EH (cell line): ENCODE measurements around the gene CPEB1.

Experiments used
- DNase-seq: peaks from one replicate; pipeline ENCODE4 v3.0.0-alpha.2; 2015; ENCODE audit warnings: low read depth

CPEB1 gene

DNA sequence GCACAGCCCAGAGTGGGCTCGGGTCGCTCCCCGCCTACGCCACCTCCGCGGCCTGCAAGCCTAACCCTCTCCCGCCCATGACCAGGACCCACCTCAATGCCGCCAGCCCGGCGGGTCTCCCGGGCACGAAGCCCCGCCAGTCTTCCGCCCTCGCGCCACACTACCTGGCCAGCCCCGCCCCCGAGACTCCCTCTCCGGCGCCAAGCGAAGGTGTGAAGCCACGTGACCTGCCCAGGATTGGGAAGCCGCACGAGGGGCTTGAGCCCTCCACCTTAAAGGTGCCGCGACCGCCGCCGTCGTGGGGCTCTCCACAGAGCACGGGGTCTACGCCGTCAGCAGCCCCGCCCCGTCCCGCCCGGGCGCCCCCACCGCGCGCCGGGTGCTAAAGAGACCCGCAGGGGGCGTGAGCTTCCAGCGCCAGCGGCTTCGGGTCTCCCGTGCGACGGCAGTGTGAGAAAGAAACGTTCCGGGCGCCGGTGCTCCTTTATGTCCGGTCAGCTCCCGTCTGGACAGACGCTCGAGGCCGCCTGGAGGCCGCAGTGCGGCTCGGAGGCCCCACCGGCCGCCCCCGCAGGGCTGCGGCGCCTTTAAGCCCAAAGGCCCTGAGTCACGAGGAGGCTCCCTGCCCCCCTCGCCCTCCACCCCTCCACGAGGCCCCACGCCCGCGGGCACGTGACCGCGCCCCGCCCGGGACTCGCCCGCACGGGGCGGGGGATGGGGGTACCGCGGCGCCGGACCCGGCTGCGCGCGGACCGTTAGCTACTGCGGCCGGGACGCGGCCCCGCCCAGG lies at the start of gene CPEB1:
Gene CPEB1, minus strand, starts transcription at position 319 of the 790 bp plus-strand sequence. CDS start 18,904 bp downstream, outside the sequence.
- DNase-seq = peak; percentile 38

DNA sequence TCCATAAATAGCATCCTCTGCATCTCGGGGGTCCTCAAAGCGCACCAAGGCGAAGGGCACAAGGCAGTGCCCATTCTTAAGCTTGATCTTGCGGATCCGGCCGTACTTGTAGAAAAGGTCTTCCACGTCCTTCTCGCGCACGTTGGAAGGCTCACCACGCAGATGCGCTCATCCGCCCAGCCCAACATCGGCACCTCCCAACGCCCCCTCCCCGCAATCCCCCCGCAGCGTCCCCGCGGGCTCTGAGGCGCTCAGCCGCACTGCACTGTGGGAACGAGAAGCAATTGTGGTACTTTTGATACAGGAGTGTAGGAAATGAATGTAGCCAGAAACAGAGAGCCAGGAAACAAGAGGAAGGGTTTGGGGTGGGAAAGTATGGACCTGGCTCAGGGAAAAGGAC lies 45.0 kb upstream of the CPEB1 start:
- DNase-seq = no peak

DNA sequence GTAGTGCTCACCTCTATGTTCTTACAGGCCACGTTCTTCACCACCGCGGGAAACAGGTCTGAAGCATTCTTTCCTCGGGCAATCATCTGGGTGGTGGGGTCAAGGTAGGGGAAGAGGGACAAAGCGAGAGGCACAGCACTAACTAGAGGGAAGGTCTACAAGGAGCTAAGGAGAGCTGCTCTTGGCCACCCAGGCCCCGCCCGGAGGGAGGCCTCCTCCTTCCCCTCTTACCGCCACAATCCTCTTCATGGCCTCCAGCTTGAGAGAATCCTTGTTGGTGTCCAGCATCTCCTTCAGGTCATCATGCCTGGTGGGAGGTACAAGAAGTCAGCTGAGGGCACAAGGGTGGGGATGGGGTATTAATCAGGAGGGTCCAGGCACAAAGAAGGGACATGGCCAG lies 42.0 kb upstream of the CPEB1 start:
- DNase-seq = no peak

DNA sequence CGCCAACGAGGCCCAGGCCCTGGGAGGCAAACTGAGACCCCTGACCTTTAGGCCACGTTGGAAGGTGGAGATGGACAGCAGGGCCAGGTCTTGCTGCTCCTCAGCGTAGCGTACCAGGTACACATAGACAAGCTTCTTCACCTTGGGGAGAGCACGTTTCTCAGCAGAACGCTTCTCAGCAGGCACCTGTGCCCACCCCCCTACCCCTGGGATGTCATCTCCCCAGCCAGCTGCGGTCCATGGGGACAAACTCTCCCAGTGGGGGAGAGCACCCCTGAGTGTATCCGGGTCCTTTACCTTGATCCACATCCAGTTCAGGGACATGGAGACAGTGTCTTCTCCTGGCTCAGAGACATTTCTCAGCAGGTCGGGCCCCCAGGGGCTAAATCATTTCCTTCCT lies 41.5 kb upstream of the CPEB1 start:
- DNase-seq = no peak

DNA sequence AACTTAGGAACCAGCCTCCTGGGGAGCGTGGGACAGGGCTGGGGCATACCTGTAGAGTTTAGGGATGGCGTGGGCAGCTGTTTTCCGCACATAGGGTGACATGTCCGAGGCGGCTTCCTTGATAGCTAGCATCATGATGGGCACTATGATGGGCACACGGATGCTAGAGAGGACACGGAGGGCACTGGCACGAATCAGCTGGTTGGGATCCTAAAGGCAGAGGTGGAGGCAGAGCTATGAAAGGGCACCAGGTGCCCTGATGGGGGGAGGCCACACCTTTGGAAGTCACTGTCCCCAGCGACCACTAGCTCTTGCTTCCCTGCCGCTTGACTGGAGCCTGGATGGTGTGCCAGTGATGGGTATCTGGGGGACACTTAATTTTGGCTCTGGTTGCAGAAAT lies 34.2 kb upstream of the CPEB1 start:
- DNase-seq = no peak

DNA sequence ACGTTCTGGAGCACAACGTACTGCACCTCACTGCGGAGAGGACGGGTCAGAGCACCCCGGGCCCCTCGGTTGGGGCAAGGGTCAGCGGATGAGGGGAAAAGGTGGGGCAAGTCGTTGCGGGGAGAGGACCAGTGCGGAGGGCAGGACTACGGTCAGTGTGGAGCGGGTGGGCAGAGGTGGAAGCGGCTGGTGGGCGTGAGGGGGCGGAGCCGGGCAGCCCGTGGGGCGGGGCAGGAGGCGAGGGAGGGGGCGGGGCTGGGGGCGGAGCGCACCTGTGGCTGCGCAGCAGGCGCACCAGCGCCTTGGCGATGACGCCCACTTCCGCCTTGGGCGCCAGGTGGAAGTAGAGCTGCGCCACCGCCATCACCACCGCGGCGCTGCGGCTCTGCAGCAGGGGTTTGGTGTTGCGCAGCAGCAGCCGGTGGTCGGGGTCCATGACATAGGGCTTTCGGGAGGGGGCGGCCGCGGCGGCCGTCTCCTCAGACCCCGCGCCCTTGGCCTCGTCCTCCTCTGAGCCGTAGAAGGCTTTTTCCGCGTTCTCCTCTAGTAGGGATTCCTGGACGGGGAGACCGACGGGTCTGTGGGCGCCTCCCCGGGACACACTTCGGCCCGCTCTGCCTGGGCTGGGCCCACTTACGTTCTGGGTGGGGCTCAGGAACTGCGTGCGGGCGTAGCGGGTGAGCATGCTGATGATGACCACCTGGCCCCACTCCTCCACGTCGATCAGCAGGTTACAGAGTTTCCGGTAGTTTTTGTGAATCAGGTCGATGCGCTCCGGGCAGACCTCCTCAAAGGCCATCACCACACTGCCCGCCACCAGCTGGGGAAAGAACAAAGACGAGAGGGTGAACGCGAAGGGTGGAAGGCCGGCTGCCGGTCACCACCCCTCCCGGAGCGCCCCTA lies 33.3 kb upstream of the CPEB1 start:
- DNase-seq = no peak

DNA sequence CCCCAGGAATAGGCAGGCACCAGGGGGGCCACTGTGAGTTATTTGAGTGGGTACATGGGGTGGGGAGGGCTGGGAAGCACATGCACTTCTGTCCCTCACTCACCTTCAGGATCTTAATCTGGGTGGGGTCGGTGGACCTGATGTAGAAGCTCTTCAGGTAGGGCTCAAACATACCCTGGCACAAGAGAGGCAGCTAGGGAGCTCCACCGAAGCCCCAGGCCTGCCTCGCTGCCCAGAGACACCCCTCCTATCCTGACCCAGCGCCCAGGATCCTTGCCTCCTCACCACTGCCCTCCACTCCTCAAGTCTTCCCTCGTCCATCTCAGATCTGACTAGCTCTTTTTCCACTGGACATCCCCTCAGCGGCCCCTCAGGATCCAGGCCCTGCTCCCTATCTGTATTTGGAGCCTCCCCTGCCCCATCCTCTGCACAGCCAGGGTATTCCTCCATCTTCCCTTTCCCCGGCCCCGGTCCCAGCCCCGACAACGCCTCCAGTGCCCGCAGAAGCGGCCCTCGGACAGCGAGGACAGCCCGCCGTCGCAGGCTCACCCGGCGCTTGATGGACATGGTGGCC lies 32.5 kb upstream of the CPEB1 start:
- no peak for DNase-seq

DNA sequence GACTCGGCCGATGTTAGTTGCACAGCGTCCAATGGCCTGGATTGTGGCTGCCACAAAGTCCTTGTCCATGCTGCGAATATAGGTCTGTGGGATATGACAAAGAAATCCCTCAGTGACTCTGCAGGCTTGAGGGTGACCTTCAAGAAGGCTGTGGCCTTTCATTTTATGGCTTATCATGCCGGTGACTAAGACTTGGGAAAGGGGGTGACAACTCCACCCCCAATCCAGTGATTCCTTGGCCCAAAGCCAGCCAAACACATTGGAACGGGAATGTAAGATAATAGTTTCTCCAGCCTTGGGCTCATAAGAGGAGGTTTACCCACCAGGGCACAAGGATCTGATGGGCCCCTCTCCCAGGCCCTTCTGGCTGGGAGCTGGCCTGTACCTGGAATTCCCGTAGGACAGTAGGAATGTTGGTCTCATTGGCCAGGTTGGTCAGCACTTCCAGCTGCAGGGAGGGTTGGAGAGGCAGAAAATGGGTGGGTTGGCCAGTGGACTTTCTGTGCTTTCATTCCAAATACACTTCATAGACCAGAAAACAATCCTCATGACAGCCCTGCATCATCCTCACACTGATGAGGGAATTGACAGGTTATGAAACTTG lies 30.7 kb upstream of the CPEB1 start:
- DNase-seq = no peak

DNA sequence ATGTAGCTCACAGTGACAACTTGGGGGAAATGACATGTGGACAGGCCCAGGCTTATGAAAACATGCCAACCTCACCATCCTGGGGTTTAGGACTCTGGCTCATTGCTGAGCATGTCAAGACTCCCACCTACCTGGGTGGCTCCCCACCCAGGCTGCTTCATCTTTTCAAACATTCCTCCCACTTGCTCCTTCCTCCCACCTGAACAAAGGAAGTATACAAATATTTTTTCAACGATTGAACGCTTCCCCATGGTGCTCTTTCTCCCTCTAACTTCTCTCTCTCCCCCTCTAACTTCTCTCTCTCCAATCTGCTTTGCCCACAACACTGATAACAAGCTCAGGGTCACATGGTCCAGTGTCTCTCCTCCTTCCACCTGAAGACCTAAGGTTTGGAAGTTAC lies 27.7 kb upstream of the CPEB1 start:
- no peak for DNase-seq

DNA sequence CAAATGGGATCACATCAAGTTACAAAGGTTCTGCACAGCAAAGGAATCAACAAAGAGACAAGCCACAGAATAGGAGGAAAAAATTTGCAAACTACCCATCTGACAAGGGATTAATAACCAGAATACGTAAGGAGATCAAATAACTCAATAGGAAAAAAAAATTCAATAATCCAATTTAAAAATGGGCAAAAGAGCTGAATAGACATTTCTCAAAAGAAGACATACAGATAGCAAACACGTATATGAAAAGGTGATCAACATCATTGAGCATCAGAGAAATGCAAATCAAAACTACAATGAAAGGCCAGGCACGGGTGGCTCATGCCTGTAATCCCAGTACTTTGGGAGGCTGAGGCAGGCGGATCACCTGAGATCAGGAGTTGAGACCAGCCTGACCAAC lies 23.5 kb upstream of the CPEB1 start:
- no peak for DNase-seq

DNA sequence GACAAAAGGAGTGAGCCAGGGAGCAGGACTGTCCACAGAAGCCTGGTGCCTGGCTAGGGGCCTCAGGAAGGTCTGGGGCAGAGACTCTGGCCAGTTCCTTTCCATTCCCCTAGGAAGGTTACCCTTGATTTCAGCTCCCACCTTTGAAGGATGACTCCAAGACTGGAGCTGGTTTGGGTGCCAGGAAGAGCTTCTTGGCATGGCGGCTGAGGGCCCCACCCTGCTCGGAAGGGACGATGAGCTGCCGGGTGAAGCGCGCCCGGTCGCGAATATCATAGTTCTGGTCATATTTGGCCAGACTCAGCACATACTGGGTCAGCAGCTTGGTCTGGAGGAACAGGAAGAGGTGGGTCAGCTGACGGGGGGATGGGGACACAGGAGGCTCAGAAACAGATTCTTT lies 19.4 kb upstream of the CPEB1 start:
- no peak for DNase-seq

DNA sequence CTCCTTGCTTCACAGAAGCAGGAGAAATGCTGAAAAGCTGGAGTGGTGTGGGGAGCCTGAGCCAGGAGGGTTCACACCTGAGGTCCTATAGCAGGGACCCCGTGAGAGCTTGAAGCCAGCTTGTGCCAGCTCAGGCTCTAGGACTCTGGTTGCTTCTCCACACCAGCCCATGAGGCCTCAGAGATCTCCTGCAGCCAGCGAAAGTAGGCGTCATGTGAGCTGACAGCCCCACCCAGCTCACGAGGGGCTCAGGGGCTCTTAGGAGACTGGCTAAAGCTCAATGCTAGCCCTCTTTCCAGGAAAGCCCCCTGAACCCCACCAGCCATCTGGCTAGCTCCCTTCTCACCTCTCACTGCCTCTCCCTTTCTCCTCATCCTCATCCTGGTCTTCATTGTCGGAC lies 16.9 kb upstream of the CPEB1 start:
- no peak for DNase-seq

DNA sequence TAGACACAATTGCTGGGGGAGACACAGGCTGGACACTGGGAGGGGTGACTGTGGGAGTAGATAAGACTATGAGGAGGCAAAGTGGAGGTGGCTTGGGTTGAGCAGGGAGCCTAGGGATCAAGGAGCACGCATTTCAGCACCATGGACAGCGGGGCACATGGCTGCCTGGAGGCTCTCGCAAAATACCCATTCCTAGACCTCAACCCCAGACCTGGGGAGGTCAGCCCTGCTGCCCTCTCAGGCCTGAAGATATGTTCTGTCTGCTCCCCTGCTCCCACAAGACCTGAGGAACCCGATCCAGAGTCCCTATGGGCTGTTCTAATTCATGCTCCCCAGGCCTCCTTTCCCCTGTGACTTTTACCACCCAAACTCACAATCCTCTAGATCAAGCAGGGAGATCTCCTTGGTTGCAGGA lies 16.0 kb upstream of the CPEB1 start:
- DNase-seq = peak; percentile 63

DNA sequence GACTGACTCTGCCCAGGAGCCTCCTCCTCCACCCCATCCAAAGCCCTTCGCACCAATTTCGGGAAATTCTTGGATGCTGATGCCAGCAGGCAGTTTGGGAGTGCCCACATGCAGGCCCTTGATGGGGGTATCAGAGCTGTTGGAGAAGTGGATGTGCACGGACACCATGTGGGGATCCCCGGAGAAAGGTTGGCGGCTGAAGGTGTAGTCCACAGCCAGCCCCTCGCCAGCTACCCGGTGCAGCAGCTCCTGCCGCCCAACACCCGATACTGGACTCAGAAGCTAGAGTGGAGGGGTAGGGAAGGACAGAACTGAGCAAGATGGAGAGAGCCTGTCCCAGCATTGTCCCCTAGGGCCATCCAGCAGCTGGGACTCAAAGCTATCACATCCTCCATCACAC lies 15.5 kb upstream of the CPEB1 start:
- no peak for DNase-seq

DNA sequence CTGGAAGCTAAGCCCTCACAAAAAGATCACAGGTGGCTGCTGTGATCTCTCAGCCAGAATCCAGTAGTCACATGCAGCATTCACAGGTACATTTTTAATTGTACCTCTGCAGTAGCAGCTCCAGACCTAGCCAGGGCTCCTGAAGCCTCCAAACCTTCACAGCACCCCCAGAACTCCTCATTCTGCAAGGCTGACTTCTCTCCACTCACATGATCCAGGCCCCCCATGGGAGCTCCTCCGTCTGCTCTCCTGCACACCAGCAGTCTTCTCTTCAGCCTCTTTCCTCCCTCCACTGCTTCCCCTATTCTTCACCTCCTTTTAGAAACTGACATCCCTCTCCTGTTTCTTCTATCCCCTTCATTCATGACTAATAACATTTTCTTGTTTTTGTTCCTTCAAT lies 13.2 kb upstream of the CPEB1 start:
- DNase-seq = no peak

DNA sequence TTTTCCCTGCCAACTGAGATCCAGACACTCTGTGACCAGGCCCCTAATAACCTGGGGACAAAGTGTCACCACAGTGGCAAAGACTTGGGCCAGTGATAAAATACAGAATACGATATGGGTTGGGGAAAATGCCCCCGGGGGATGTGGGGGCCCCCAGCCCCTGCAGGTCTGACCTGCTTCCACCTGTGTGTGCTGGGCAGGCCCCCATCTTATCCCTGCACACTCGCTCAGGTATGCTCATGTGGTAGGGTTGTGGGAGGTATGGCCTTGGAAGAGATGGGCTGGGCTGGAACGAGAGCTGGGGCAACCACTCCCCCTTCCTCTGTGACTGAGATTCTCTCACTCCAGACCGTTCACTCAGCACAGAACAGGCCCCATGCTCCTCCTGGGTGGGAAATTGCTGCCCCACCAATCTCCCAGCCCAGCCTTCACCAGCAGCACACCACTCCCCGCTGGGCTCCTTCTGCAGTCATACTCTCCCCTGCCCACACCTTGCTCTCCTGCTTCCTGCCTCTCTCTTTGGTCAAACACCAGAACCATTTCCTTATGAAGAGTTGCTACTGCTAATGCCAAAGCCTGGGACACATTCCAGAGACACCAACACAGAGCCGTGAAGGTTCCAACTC lies 9.6 kb upstream of the CPEB1 start:
- no peak for DNase-seq

DNA sequence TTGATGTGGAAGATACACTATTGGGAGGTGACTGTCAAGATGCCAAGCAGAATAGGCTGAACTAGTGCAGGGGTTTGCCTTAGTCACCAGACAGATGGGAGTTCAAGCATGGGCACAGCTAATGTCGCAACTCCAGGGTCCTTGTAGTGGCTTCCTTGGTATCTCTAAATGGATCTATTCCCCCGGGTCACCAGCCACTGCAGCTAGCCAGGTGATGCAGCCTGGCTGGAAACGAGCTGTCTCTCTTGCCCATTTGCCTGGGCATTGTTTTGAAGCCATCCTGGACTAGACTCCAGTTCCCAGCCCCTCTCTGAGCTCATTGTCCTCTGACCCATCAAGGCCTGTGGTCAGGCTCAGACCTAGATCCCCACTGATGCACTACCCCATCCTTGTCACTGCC lies 8.4 kb upstream of the CPEB1 start:
- DNase-seq = no peak

DNA sequence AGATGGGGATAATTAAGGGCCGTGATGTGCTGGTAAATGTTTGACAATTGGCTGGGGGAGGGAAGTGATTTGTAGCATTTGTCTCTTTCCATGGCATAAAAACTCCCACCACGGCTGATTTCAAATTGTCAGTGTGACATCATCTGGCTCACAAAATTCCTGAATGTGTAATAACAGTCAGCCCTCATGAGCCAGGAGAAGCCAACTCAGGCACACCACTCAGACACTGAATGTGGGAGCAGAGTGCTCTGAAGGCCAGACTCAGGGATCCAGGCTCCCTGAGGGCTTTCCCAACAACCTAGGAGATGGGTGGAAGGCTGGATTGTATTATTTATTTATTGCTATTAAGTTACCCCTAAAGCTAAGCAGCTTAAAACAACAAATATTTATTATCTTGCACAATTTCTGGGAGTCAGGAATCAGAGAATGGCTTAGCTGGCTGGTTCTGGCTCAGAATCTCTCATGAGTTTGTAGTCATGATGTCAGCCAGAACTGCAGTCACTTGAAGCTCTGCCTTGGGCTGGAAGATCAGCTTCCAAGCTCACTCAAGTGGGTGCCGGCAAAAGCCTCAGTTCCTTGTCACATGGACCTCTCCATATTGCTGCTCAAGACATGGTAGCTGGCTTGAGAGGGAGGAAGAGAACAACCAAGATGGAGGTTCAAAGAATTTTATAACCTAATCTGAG lies 6.5 kb upstream of the CPEB1 start:
- DNase-seq = no peak

DNA sequence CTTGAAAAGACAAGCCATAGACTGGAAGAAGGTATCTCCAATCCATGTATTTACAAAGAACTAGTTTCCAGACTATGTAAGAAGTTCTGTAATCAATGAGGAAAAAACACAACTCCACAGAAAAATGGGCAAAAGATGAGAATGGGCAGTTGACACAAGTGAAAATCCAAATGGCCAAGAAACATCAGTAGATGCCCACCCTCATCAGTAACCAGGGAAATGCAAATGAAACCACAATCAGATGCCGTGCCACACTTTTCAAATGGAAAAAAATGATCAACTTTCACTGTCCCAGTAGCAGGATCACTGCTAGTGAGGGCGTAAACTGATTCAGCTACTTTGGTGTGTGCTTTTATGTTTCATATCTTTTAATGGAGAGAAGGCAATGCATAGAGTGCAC lies 4.5 kb upstream of the CPEB1 start:
- no peak for DNase-seq

DNA sequence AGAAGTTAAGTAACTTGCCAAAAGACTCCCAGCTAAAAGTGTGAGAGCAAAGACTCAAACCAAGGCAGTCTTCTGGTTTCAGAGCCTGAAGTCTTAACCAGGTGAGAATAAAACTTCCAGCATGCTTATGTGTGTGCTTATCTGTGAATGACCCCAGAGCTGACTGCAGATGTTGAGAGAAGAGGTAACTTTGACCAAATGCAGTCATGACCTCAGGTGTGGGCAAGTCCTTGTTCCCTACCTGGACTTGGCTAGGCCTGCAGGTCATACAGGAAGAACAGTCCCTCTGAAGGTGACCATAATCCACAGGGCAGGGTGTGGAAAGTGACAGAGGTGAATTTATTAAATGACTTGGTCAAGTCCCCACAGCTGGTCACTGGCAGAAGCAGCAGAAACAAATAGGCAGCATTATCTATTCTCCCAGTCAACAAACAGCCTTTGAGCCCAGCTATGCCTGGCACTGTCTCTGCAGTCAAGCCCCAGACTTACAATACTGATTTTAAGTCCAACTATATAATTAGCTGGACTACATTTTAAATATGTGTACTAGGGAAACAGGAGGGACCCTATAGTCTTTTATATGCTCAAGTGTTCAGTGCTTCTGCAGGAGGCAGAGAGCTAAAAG lies 3.0 kb upstream of the CPEB1 start:
- DNase-seq = no peak
